HEK293 (cell line): ENCODE measurements around the gene NEURL1.
A peak's percentile ranks its signal among the peaks of the same experiment; 100 is the strongest.

ENCODE experiments used
- BCL11A ChIP-seq: fragments of 450-650 bp; formaldehyde crosslinking; IDR thresholded peaks from 2 replicates; pipeline ENCODE4 v1.5.1; 2016; ENCODE audit warnings: low read depth, missing biosample characterization, missing genetic modification characterization
- KLF16 ChIP-seq: fragments of 450-650 bp; formaldehyde crosslinking; IDR thresholded peaks from 2 replicates; pipeline ENCODE4 v1.5.1; 2017; ENCODE audit warnings: missing biosample characterization, missing genetic modification characterization
- KLF7 ChIP-seq: fragments of 450-650 bp; formaldehyde crosslinking; IDR thresholded peaks from 2 replicates; pipeline ENCODE4 v1.5.1; 2016; ENCODE audit warnings: missing biosample characterization, missing genetic modification characterization, borderline replicate concordance
- ZBTB1 ChIP-seq: fragments of 450-650 bp; formaldehyde crosslinking; IDR thresholded peaks from 2 replicates; pipeline ENCODE4 v1.5.1; 2016; ENCODE audit warnings: missing biosample characterization, missing genetic modification characterization
- ZNF175 ChIP-seq: fragments of 450-650 bp; formaldehyde crosslinking; IDR thresholded peaks from 2 replicates; pipeline ENCODE4 v1.5.1; 2016; ENCODE audit warnings: missing biosample characterization, missing genetic modification characterization
- ZNF18 ChIP-seq: fragments of 450-650 bp; formaldehyde crosslinking; IDR thresholded peaks from 2 replicates; pipeline ENCODE4 v1.5.1; 2016; ENCODE audit warnings: missing biosample characterization, missing genetic modification characterization
- ZNF555 ChIP-seq: fragments of 450-650 bp; formaldehyde crosslinking; conservative IDR thresholded peaks from 2 replicates; pipeline ENCODE4 v1.5.1; 2017; ENCODE audit warnings: missing biosample characterization, mild to moderate bottlenecking, missing genetic modification characterization, inconsistent platforms
- ZNF580 ChIP-seq: fragments of 450-650 bp; formaldehyde crosslinking; IDR thresholded peaks from 2 replicates; pipeline ENCODE4 v1.5.1; 2016; ENCODE audit warnings: missing biosample characterization, missing genetic modification characterization
- ZNF768 ChIP-seq: fragments of 450-650 bp; formaldehyde crosslinking; IDR thresholded peaks from 2 replicates; pipeline ENCODE4 v1.5.1; 2018; ENCODE audit warnings: missing biosample characterization, mild to moderate bottlenecking, missing genetic modification characterization
- ZNF830 ChIP-seq: fragments of 450-650 bp; IDR thresholded peaks from 2 replicates; pipeline ENCODE4 v1.5.0; 2018; ENCODE audit warnings: missing biosample characterization, missing genetic modification characterization, low read depth, mild to moderate bottlenecking, moderate library complexity
- ZSCAN18 ChIP-seq: fragments of 450-650 bp; formaldehyde crosslinking; IDR thresholded peaks from 2 replicates; pipeline ENCODE4 v1.5.1; 2016; ENCODE audit warnings: missing biosample characterization, missing genetic modification characterization
- TF ChIP-seq, protein P1 (sequence below): fragments of 450-650 bp; formaldehyde crosslinking; IDR thresholded peaks from 2 replicates; pipeline ENCODE4 v1.5.1; 2016; ENCODE audit warnings: missing biosample characterization, missing genetic modification characterization, low read depth
- TF ChIP-seq, protein P2 (sequence below): fragments of 450-650 bp; formaldehyde crosslinking; IDR thresholded peaks from 2 replicates; pipeline ENCODE4 v1.5.1; 2016; ENCODE audit warnings: missing biosample characterization, missing genetic modification characterization
- TF ChIP-seq, protein P3 (sequence below): fragments of 450-650 bp; formaldehyde crosslinking; IDR thresholded peaks from 2 replicates; pipeline ENCODE4 v1.5.1; 2016; ENCODE audit warnings: missing biosample characterization, missing genetic modification characterization

- TF ChIP-seq BCL11A (tag by site-specific recombination) (no peak), ZNF830 (tag by site-specific recombination) (no peak), ZBTB1 (tag by site-specific recombination) (no peak), ZNF768 (no peak), KLF16 (tag by site-specific recombination) (no peak), ZNF175 (tag by site-specific recombination) (no peak), ZNF18 (tag by site-specific recombination) (no peak), ZNF580 (tag by site-specific recombination) (no peak), KLF7 (no peak), ZSCAN18 (no peak), ZNF555 (tag by site-specific recombination) (no peak)
- TF ChIP-seq, protein P1, sequence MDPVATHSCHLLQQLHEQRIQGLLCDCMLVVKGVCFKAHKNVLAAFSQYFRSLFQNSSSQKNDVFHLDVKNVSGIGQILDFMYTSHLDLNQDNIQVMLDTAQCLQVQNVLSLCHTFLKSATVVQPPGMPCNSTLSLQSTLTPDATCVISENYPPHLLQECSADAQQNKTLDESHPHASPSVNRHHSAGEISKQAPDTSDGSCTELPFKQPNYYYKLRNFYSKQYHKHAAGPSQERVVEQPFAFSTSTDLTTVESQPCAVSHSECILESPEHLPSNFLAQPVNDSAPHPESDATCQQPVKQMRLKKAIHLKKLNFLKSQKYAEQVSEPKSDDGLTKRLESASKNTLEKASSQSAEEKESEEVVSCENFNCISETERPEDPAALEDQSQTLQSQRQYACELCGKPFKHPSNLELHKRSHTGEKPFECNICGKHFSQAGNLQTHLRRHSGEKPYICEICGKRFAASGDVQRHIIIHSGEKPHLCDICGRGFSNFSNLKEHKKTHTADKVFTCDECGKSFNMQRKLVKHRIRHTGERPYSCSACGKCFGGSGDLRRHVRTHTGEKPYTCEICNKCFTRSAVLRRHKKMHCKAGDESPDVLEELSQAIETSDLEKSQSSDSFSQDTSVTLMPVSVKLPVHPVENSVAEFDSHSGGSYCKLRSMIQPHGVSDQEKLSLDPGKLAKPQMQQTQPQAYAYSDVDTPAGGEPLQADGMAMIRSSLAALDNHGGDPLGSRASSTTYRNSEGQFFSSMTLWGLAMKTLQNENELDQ (tag by site-specific recombination) = no peak
- TF ChIP-seq, protein P2, sequence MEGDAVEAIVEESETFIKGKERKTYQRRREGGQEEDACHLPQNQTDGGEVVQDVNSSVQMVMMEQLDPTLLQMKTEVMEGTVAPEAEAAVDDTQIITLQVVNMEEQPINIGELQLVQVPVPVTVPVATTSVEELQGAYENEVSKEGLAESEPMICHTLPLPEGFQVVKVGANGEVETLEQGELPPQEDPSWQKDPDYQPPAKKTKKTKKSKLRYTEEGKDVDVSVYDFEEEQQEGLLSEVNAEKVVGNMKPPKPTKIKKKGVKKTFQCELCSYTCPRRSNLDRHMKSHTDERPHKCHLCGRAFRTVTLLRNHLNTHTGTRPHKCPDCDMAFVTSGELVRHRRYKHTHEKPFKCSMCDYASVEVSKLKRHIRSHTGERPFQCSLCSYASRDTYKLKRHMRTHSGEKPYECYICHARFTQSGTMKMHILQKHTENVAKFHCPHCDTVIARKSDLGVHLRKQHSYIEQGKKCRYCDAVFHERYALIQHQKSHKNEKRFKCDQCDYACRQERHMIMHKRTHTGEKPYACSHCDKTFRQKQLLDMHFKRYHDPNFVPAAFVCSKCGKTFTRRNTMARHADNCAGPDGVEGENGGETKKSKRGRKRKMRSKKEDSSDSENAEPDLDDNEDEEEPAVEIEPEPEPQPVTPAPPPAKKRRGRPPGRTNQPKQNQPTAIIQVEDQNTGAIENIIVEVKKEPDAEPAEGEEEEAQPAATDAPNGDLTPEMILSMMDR (tag by site-specific recombination) = peak; percentile 80
- TF ChIP-seq, protein P3, sequence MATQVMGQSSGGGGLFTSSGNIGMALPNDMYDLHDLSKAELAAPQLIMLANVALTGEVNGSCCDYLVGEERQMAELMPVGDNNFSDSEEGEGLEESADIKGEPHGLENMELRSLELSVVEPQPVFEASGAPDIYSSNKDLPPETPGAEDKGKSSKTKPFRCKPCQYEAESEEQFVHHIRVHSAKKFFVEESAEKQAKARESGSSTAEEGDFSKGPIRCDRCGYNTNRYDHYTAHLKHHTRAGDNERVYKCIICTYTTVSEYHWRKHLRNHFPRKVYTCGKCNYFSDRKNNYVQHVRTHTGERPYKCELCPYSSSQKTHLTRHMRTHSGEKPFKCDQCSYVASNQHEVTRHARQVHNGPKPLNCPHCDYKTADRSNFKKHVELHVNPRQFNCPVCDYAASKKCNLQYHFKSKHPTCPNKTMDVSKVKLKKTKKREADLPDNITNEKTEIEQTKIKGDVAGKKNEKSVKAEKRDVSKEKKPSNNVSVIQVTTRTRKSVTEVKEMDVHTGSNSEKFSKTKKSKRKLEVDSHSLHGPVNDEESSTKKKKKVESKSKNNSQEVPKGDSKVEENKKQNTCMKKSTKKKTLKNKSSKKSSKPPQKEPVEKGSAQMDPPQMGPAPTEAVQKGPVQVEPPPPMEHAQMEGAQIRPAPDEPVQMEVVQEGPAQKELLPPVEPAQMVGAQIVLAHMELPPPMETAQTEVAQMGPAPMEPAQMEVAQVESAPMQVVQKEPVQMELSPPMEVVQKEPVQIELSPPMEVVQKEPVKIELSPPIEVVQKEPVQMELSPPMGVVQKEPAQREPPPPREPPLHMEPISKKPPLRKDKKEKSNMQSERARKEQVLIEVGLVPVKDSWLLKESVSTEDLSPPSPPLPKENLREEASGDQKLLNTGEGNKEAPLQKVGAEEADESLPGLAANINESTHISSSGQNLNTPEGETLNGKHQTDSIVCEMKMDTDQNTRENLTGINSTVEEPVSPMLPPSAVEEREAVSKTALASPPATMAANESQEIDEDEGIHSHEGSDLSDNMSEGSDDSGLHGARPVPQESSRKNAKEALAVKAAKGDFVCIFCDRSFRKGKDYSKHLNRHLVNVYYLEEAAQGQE (tag by site-specific recombination) = no peak
Measured at GRCh38 chr10:103564776-103565520, 71.4 kb downstream of the NEURL1 start.
